A549 (cell line): ENCODE results near the gene PLCB2.

ENCODE experiments used
- BHLHE40 ChIP-seq: IDR thresholded peaks from 2 replicates; pipeline ENCODE4 v1.6.1; 2012; ENCODE audit warnings: low read depth, low read length, inconsistent platforms
- CEBPB ChIP-seq, 2 experiments: fragments of >200 bp in 1 of 2; sonication (Bioruptor Twin) in 1 of 2; formaldehyde crosslinking in 1 of 2; IDR thresholded peaks; 2 replicates each; pipeline ENCODE4 v1.6.1; 2012 to 2016
- EP300 ChIP-seq, 2 experiments: fragments of >200 bp; sonication (Bioruptor Twin); formaldehyde crosslinking; IDR thresholded peaks; 2 replicates in 1 of 2; 3 replicates in 1 of 2; pipeline ENCODE4 v1.6.1; 2016 to 2017
- FOSL2 ChIP-seq, 2 experiments: fragments of 450-650 bp in 1 of 2; fragments of >200 bp in 1 of 2; sonication (Bioruptor Twin) in 1 of 2; formaldehyde crosslinking; IDR thresholded peaks; 2 replicates each; pipeline versions ENCODE4 v1.5.0 to v1.6.1; 2016 to 2020; ENCODE audit warnings: mild to moderate bottlenecking in 1 of 2, moderate library complexity in 1 of 2
- HDAC2 ChIP-seq: fragments of 200-600 bp; sonication (generic); IDR thresholded peaks from 2 replicates; pipeline ENCODE4 v1.6.1; 2016
- KDM5A ChIP-seq: fragments of 200-600 bp; sonication (generic); IDR thresholded peaks from 2 replicates; pipeline ENCODE4 v1.6.1; 2016; ENCODE audit warnings: antibody characterized with exemption, mild to moderate bottlenecking
- NPAS2 ChIP-seq: fragments of 250-450 bp; sonication (Bioruptor Pico); IDR thresholded peaks from 2 replicates; pipeline ENCODE4 v1.8.0; 2022; ENCODE audit warnings: mild to moderate bottlenecking, moderate library complexity, borderline replicate concordance
- POLR2A ChIP-seq: IDR thresholded peaks from 2 replicates; pipeline ENCODE4 v1.6.1; 2012; ENCODE audit warnings: mild to moderate bottlenecking, low read length
- POLR2AphosphoS2 ChIP-seq: conservative IDR thresholded peaks from 2 replicates; pipeline ENCODE4 v1.6.1; 2012; ENCODE audit warnings: low read length, improper control_type of control experiment, inconsistent platforms
- RCOR1 ChIP-seq: fragments of 150-350 bp; IDR thresholded peaks from 2 replicates; pipeline ENCODE4 v1.6.1; 2014; ENCODE audit warnings: antibody characterized with exemption, low read length, low read depth
- TF ChIP-seq, protein P1 (sequence below): fragments of >200 bp; sonication (Bioruptor Twin); formaldehyde crosslinking; IDR thresholded peaks from 3 replicates; pipeline ENCODE4 v1.5.1; 2016
- TF ChIP-seq, protein P2 (sequence below): IDR thresholded peaks from 2 replicates; pipeline ENCODE4 v1.6.1; 2012
- TF ChIP-seq, protein P3 (sequence below): fragments of 200-600 bp; sonication (generic); IDR thresholded peaks from 2 replicates; pipeline ENCODE4 v1.6.1; 2016; ENCODE audit warnings: antibody characterized with exemption, mild to moderate bottlenecking, moderate library complexity
- TF ChIP-seq, protein P4 (sequence below): fragments of 150-350 bp; IDR thresholded peaks from 2 replicates; pipeline ENCODE4 v1.6.1; 2014; ENCODE audit warnings: low read depth, mild to moderate bottlenecking, low read length

DNA sequence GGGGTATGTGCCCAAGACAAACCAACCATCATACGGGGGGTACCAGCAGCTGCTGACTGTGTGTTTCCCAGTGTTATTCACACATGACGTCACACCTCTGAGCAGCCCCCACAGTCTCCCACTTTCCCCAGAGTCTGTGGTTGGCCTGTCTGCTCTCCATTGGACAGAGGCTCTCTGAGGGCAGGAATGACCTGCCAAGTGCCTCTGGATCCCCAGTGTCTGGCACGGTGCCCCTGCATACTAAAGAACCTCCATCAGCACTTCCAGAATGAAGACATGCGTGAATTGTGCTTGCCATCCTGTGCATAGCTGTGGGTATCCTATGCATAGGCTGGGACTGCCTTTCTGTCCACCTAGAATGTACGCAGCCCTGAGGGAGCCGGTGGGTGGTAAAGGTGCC is 36.5 kb upstream of the PLCB2 start:
- TF ChIP-seq, protein P1, sequence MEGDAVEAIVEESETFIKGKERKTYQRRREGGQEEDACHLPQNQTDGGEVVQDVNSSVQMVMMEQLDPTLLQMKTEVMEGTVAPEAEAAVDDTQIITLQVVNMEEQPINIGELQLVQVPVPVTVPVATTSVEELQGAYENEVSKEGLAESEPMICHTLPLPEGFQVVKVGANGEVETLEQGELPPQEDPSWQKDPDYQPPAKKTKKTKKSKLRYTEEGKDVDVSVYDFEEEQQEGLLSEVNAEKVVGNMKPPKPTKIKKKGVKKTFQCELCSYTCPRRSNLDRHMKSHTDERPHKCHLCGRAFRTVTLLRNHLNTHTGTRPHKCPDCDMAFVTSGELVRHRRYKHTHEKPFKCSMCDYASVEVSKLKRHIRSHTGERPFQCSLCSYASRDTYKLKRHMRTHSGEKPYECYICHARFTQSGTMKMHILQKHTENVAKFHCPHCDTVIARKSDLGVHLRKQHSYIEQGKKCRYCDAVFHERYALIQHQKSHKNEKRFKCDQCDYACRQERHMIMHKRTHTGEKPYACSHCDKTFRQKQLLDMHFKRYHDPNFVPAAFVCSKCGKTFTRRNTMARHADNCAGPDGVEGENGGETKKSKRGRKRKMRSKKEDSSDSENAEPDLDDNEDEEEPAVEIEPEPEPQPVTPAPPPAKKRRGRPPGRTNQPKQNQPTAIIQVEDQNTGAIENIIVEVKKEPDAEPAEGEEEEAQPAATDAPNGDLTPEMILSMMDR, result no peak
- no peak for TF ChIP-seq POLR2A
- no peak for TF ChIP-seq CEBPB (IDR thresholded peaks at IDR 0.05)
- TF ChIP-seq, protein P2, sequence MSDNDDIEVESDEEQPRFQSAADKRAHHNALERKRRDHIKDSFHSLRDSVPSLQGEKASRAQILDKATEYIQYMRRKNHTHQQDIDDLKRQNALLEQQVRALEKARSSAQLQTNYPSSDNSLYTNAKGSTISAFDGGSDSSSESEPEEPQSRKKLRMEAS, result no peak
- TF ChIP-seq RCOR1, result no peak
- no peak for TF ChIP-seq POLR2AphosphoS2
- no peak for TF ChIP-seq HDAC2
- TF ChIP-seq BHLHE40, result no peak
- no peak for TF ChIP-seq FOSL2 (IDR thresholded peaks at IDR 0.05)
- no peak for TF ChIP-seq FOSL2 (CRISPR knock-in tag; IDR thresholded peaks at IDR 0.05)
- no peak for TF ChIP-seq EP300 (IDR thresholded peaks at IDR 0.05)
- TF ChIP-seq, protein P3, sequence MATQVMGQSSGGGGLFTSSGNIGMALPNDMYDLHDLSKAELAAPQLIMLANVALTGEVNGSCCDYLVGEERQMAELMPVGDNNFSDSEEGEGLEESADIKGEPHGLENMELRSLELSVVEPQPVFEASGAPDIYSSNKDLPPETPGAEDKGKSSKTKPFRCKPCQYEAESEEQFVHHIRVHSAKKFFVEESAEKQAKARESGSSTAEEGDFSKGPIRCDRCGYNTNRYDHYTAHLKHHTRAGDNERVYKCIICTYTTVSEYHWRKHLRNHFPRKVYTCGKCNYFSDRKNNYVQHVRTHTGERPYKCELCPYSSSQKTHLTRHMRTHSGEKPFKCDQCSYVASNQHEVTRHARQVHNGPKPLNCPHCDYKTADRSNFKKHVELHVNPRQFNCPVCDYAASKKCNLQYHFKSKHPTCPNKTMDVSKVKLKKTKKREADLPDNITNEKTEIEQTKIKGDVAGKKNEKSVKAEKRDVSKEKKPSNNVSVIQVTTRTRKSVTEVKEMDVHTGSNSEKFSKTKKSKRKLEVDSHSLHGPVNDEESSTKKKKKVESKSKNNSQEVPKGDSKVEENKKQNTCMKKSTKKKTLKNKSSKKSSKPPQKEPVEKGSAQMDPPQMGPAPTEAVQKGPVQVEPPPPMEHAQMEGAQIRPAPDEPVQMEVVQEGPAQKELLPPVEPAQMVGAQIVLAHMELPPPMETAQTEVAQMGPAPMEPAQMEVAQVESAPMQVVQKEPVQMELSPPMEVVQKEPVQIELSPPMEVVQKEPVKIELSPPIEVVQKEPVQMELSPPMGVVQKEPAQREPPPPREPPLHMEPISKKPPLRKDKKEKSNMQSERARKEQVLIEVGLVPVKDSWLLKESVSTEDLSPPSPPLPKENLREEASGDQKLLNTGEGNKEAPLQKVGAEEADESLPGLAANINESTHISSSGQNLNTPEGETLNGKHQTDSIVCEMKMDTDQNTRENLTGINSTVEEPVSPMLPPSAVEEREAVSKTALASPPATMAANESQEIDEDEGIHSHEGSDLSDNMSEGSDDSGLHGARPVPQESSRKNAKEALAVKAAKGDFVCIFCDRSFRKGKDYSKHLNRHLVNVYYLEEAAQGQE, result no peak
- no peak for TF ChIP-seq KDM5A
- TF ChIP-seq, protein P4, sequence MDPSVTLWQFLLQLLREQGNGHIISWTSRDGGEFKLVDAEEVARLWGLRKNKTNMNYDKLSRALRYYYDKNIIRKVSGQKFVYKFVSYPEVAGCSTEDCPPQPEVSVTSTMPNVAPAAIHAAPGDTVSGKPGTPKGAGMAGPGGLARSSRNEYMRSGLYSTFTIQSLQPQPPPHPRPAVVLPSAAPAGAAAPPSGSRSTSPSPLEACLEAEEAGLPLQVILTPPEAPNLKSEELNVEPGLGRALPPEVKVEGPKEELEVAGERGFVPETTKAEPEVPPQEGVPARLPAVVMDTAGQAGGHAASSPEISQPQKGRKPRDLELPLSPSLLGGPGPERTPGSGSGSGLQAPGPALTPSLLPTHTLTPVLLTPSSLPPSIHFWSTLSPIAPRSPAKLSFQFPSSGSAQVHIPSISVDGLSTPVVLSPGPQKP, result no peak
- no peak for TF ChIP-seq NPAS2
